Body of pancreas (tissue), 4 donors: ENCODE measurements around the gene ZNF219. TPM values are rescaled to one million over a fixed set of nuclear protein-coding genes. Genes with fewer than 3 reads are reported as not detected.
A peak's percentile ranks its signal among the peaks of the same experiment; 100 is the strongest.

Experiments used
- ATAC-seq: fragments of 150-250 bp; one replicate; pipeline ENCODE4 v1.9.1; 2016
- DNase-seq, 4 donors: peaks; one replicate each; pipeline ENCODE4 v3.0.0-alpha.2; 2019
- H3K27ac ChIP-seq, 4 donors: fragments of 200-600 bp; sonication (generic); 1 replicate in 3 of 4; 2 replicates in 1 of 4; pipeline versions ENCODE4 v1.5.1 to v1.6.1; 2016 to 2019; ENCODE audit warnings: mild to moderate bottlenecking in 1 of 4, mixed read lengths in 1 of 4, moderate library complexity in 1 of 4
- H3K27me3 ChIP-seq, 2 donors: fragments of 200-600 bp; sonication (generic); one replicate each; pipeline ENCODE4 v1.6.0; 2016; ENCODE audit warnings: mild to moderate bottlenecking in 1 of 2
- H3K36me3 ChIP-seq, 2 donors: fragments of 200-600 bp; sonication (generic); replicated peaks in 1 of 2; 2 replicates each; pipeline ENCODE4 v1.5.1; 2016; ENCODE audit warnings: low read depth in 2 of 2; ENCODE audit not compliant: insufficient read depth in 1 of 2
- H3K4me1 ChIP-seq: fragments of 200-600 bp; sonication (generic); one replicate; pipeline ENCODE4 v1.6.0; 2016
- H3K4me3 ChIP-seq, 2 donors: fragments of 200-600 bp; sonication (generic); 1 replicate in 1 of 2; 2 replicates in 1 of 2; pipeline ENCODE4 v1.5.1; 2016 to 2019
- H3K9me3 ChIP-seq, 3 donors: fragments of 200-600 bp; sonication (generic); 1 replicate in 2 of 3; 2 replicates in 1 of 3; pipeline ENCODE4 v1.5.1; 2016
- CTCF ChIP-seq, 7 experiments: fragments of 450-650 bp in 4 of 7; fragments of 200-600 bp in 3 of 7; sonication (generic) in 3 of 7; IDR thresholded peaks; one replicate each; pipeline ENCODE4 v1.5.1; 2016 to 2019; ENCODE audit warnings: antibody characterized with exemption in 7 of 7
- POLR2A ChIP-seq, 3 donors: fragments of 450-650 bp; IDR thresholded peaks; one replicate each; pipeline ENCODE4 v1.6.1; 2016; ENCODE audit warnings: antibody characterized with exemption in 3 of 3, mild to moderate bottlenecking in 2 of 3
- WGBS, 2 donors: methylation state at CpG; one replicate each; pipeline ENCODE4 v1.1.5; 2017; 5-methylcytosine and 5-hydroxymethylcytosine counted together
- intact Hi-C: fragments of 100-400 bp; cut with DNase I; formaldehyde crosslinking; loops from one replicate; pipeline ENCODE4 v1.15.1; 2023
- total RNA-seq, 2 donors: library from RNA; depleted of rRNA; stranded (reverse); fragments of >200 nt; gene quantifications; one replicate each; pipeline ENCODE4 v1.1.0, GENCODE V29; 2016

ZNF219 gene
- total RNA-seq, 2 donors from 2014 or later: 28.3 to 39.2 TPM

- TF ChIP-seq POLR2A (IDR thresholded peaks at IDR 0.05): peak; percentile 85 to 95 (median 95)
- TF ChIP-seq CTCF (IDR thresholded peaks at IDR 0.05): peak; percentile 71 to 97 (median 93)
- 0 to 1% methylated on average over 22 to 61 of the region's 62 CpGs for WGBS, 2 donors
- H3K27ac ChIP-seq: peak overlapping the region; percentile 94 to 100 (median 96)
- DNase-seq (peak; percentile 96 to 97 (median 96)), ATAC-seq (peak; percentile 92)
- peaks cover 49% of the 10 kb centered on the region for H3K4me1 ChIP-seq
- peak overlapping the region; percentile 30 to 31 for H3K4me3 ChIP-seq
- no peaks in the 10 kb centered on the region for H3K9me3 ChIP-seq
- no peaks in the 10 kb centered on the region for H3K36me3 ChIP-seq
- intact Hi-C loops: no loop called here
- no peaks in the 10 kb centered on the region for H3K27me3 ChIP-seq
These were observed 5.4 kb upstream of the ZNF219 start for GRCh38 chr14:21103710-21104447.

DNA sequence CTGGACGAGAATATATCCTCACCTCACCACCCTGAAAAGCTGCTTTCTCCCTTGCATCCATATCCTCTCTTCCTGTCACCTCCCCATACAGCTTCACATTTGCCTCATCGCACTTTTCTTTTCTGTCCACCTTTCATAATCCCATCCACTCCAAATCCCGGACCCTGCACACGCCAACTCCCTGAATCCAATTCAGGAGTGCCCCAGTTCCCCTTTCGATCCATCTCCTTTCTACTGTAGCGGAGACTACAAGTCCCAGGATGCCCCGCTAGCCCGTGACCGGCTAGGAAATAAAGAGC lies 4.9 kb upstream of the ZNF219 start:
- TF ChIP-seq POLR2A (IDR thresholded peaks at IDR 0.05) (no peak), CTCF (IDR thresholded peaks at IDR 0.05) (no peak)
- Histone ChIP-seq H3K9me3 (no peaks in the 10 kb centered on the region), H3K4me1 (peaks cover 51% of the 10 kb centered on the region), H3K36me3 (no peaks in the 10 kb centered on the region), H3K27ac (peak overlapping the region; percentile 94 to 100 (median 96)), H3K27me3 (no peaks in the 10 kb centered on the region), H3K4me3 (no peak overlapping the region)
- ATAC-seq: no peak
- intact Hi-C loops: no loop called here
- WGBS, 2 donors: 0 to 1% methylated on average over 9 of the region's 9 CpGs
- DNase-seq: no peak

DNA sequence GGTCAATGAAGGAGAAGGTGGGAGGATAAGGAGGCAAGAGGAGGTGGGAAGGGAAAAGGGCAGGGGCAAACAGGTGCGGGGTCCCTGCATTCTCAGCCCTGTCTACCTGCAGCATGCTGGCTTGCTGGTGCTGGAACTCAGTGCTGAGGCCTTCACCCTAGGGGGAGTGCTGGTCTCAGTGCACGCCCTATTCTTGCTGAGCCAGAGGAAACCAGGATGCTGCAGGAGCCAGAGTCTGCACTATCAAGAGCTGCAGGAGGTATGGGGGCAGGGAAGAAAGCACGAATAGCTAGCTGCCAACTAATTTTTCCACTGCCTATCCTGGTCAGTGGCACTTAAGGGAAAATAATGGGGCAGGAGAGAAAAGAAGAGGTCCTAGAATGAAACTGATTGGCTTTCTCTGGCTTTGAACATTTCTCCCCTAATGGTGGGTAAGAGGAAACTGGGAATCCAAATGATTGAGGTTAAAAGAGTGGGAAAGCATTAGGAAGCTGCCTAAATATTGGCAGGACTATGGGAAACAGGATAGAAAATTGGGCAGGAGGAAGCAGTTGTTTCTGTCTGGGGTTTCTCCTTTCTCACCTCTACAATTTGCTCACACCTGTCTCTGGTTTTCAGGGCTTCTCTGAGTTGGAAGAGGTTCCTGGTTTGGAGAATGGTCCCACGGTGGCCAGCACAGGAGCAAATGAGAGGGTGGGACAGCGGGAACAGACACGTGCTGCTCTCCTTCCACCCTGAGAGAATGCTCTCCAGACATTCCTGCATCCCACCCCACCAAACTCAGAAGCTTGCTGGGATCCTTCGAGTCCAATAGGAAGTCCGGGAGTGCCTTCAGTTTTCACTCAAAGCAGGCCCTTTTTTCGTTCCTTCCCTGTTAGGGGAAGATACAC lies 4.3 kb upstream of the ZNF219 start:
- WGBS, 2 donors: 18 to 20% methylated on average over 9 of the region's 9 CpGs
- Histone ChIP-seq H3K4me1 (peaks cover 51% of the 10 kb centered on the region), H3K27ac (peak overlapping the region in 3 of 4 donors; percentile 94 to 100 (median 96)), H3K9me3 (no peaks in the 10 kb centered on the region), H3K36me3 (no peaks in the 10 kb centered on the region), H3K4me3 (no peak overlapping the region), H3K27me3 (no peaks in the 10 kb centered on the region)
- intact Hi-C loops: no loop called here
- TF ChIP-seq CTCF (IDR thresholded peaks at IDR 0.05) (no peak), POLR2A (IDR thresholded peaks at IDR 0.05) (no peak)
- ATAC-seq: no peak
- DNase-seq: no peak

DNA sequence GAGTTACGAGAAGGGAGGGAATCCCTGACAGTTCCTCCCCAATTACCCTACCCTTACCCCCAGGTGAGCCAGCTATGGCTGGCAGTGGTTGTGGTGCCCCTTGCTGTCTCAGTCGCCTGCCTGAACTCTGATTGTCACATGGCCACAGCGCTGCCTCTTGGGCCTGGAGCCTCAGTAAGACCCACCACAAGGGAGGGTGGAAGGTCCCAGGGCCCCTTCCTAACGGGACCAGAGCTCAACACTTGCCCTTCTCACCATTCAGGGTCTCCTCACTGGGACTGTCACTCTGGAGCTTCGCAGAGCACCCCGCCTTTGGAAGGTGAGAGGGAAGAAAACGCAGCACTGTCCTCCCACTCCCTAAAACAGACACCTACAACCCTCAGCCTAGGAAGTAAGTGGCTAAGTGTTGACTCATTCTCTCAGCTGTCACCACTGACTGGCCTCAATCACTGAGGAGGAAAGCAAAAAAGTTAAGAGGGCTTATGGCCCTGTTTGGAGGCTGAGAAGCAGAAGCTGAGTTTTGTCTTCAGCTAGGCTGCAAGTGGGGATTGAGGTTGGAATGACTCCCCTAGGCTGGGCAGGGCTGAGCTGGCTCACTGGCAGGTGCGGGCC lies 3.5 kb upstream of the ZNF219 start:
- Histone ChIP-seq H3K4me3 (no peak overlapping the region), H3K4me1 (peaks cover 54% of the 10 kb centered on the region), H3K9me3 (no peaks in the 10 kb centered on the region), H3K27me3 (no peaks in the 10 kb centered on the region), H3K36me3 (no peaks in the 10 kb centered on the region), H3K27ac (no peak overlapping the region)
- no peak for TF ChIP-seq POLR2A (IDR thresholded peaks at IDR 0.05)
- no peak for TF ChIP-seq CTCF (IDR thresholded peaks at IDR 0.05)
- ATAC-seq (no peak), DNase-seq (no peak)
- intact Hi-C loops: no loop called here
- 85 to 90% methylated on average over 8 of the region's 8 CpGs for WGBS, 2 donors
